Stimulated activated CD4-positive, alpha-beta T cell treated with anti-CD3 and anti-CD28 coated beads, TNF-alpha, amount 100 ng/mL, for 1 hour (primary cell): ENCODE data around the gene BTRC.
A peak's percentile ranks its signal among the peaks of the same experiment; 100 is the strongest.
"Not testable (repeated sequence)": the region's sequence is repeated elsewhere in the genome, so short reads cannot be mapped to it uniquely, and the experiment has no call there.

Experiments used
- DNase-seq, 3 donors: peaks; one replicate each; pipeline ENCODE4 v3.0.0-alpha.2; 2020; ENCODE audit warnings: low read depth in 3 of 3, low spot score in 1 of 3

BTRC gene

GRCh38 chr10:101385866-101386658 lies 32.1 kb downstream of the BTRC start:
- DNase-seq = no peak

- no peak for DNase-seq
Measured at GRCh38 chr10:101386659-101387259, 32.8 kb downstream of the BTRC start.

- DNase-seq = no peak
Measured at GRCh38 chr10:101388676-101389276, 34.8 kb downstream of the BTRC start.

- DNase-seq = not testable (repeated sequence)
Measured at GRCh38 chr10:101389532-101389931, 35.6 kb downstream of the BTRC start.

GRCh38 chr10:101389986-101390531 lies 36.1 kb downstream of the BTRC start:
- no peak for DNase-seq

GRCh38 chr10:101393378-101393777 lies 39.4 kb downstream of the BTRC start:
- no peak for DNase-seq

- DNase-seq = no peak
Measured at GRCh38 chr10:101394524-101395133, 40.7 kb downstream of the BTRC start.

- DNase-seq = peak in 1 of 3 donors; percentile 5
Measured at GRCh38 chr10:101397140-101397539, 43.2 kb downstream of the BTRC start.

- no peak for DNase-seq
Measured at GRCh38 chr10:101400585-101400984, 46.6 kb downstream of the BTRC start.

- DNase-seq = no peak
Measured at GRCh38 chr10:101402711-101403110, 48.7 kb downstream of the BTRC start.

- DNase-seq = no peak
Measured at GRCh38 chr10:101403161-101403560, 49.2 kb downstream of the BTRC start.

- DNase-seq = no peak
Measured at GRCh38 chr10:101405001-101405400, 51.0 kb downstream of the BTRC start.

- no peak for DNase-seq
Measured at GRCh38 chr10:101411598-101411997, 57.6 kb downstream of the BTRC start.

- no peak for DNase-seq
Measured at GRCh38 chr10:101414034-101414433, 60.1 kb downstream of the BTRC start.

GRCh38 chr10:101415884-101416283 lies 61.9 kb downstream of the BTRC start:
- DNase-seq = no peak

- DNase-seq = not testable (repeated sequence)
Measured at GRCh38 chr10:101421967-101422366, 68.0 kb downstream of the BTRC start.

GRCh38 chr10:101425535-101425934 lies 71.6 kb downstream of the BTRC start:
- DNase-seq = no peak

- no peak for DNase-seq
Measured at GRCh38 chr10:101428036-101428435, 74.1 kb downstream of the BTRC start.

GRCh38 chr10:101429423-101429822 lies 75.5 kb downstream of the BTRC start:
- DNase-seq = no peak

- DNase-seq = no peak
Measured at GRCh38 chr10:101436302-101436701, 82.3 kb downstream of the BTRC start.

- DNase-seq = no peak
Measured at GRCh38 chr10:101438881-101439391, 85.0 kb downstream of the BTRC start.
